ENCODE results near the gene SKAP2. TPM values are rescaled to one million over a fixed set of nuclear protein-coding genes. Genes with fewer than 3 reads are reported as not detected.

SKAP2 gene
- total RNA-seq, 1 experiment from 2014 or later, result 3.2 TPM

DNA sequence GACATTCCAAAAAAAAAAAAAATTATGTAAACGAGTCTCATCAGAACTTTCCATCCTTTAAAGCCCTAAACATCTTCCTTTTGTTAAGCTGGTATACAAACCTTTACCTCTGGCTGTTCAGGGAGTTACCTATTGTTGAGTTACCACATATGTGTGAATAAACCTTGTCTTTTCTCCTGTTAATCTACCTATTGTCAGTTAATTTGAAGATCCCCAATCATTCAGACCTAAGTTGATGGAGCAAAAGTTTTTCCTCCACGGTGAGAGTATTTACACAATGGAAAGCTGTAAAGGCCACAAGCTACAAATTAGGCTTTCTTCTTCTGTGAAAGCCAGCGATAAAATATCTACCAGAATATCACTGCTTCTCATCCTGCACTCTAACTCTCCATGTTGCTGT is 80.3 kb downstream of the SKAP2 start:
- H2BK5ac ChIP-seq (ENCODE audit: insufficient read length, low read length), result no peak overlapping the region
- H2BK20ac ChIP-seq (ENCODE audit: low read depth, low read length, poor library complexity, severe bottlenecking), result no peak overlapping the region
- Mint-ChIP-seq H3K4me1 (peaks cover 28 to 30% of the 10 kb centered on the region in 2 experiments), H3K4me3 (no peak overlapping the region), H3K36me3 (ENCODE audit: insufficient read depth in 1 of 3, low read depth in 3 of 3) (peaks cover 0 to 10% (median 1%) of the 10 kb centered on the region in 3 experiments; a peak in 2 of 7 replicates), H3K27me3 (ENCODE audit: low read depth) (peaks cover 4% of the 10 kb centered on the region), H3K27ac (peak overlapping the region; percentile 60 to 88 (median 71); a peak in 4 of 7 replicates), H3K9me3 (peaks cover 3 to 8% of the 10 kb centered on the region in 2 experiments; a peak in 4 of 5 replicates)
- H4K20me1 ChIP-seq (ENCODE audit: control insufficient read depth, insufficient read depth, insufficient read length), result no peaks in the 10 kb centered on the region
- no peak overlapping the region for H3K4ac ChIP-seq (ENCODE audit: low read depth, low read length)
- no peaks in the 10 kb centered on the region for H3K27me3 ChIP-seq (ENCODE audit: insufficient read depth, low read length)
- no peaks in the 10 kb centered on the region for H3K79me2 ChIP-seq (ENCODE audit: insufficient read depth, low read length)
- H4K5ac ChIP-seq (ENCODE audit: insufficient read length, low read depth, low read length), result no peak overlapping the region
- no peak overlapping the region for H3K27ac ChIP-seq (ENCODE audit: insufficient read length, low read depth, low read length)
- no peaks in the 10 kb centered on the region; the same call in 1 of the 2 replicates for H3K4me1 ChIP-seq (ENCODE audit: insufficient read depth, low read length)
- H4K8ac ChIP-seq (replicated peaks; ENCODE audit: insufficient read length, low read depth, low read length), result no peak overlapping the region
- no peak overlapping the region for H3K23ac ChIP-seq (ENCODE audit: insufficient read length, low read depth, low read length)
- DNase-seq, result no peak
- H3K14ac ChIP-seq (ENCODE audit: insufficient read depth, low read length), result no peak overlapping the region
- H3K18ac ChIP-seq (ENCODE audit: insufficient read length, low read depth, low read length), result no peak overlapping the region
- H3T11ph ChIP-seq (ENCODE audit: low read length), result no peak overlapping the region
- no CpG with 5 or more reads among the region's 3 CpGs for WGBS (ENCODE audit: extremely low coverage, insufficient read length, low lambda C conversion rate)
- H2BK12ac ChIP-seq (ENCODE audit: insufficient read length, low read depth, low read length), result no peak overlapping the region
- no peak overlapping the region for H3K9ac ChIP-seq (ENCODE audit: extremely low read depth, insufficient read length, low read length)
- no peak overlapping the region for H2BK120ac ChIP-seq (ENCODE audit: low read depth, low read length, poor library complexity, severe bottlenecking)
- no peak overlapping the region for H4K91ac ChIP-seq (ENCODE audit: insufficient read length, low read depth, low read length)
- H3K4me2 ChIP-seq (ENCODE audit: insufficient read depth, insufficient read length, low read length), result no peak overlapping the region
- H2AFZ ChIP-seq (ENCODE audit: low read length), result no peak overlapping the region
- H3K9me3 ChIP-seq (ENCODE audit: control insufficient read depth, low read depth, low read length), result no peaks in the 10 kb centered on the region
- no peak overlapping the region for H3K56ac ChIP-seq (ENCODE audit: insufficient read length, low read depth, low read length)
- no peak overlapping the region for H2BK15ac ChIP-seq (ENCODE audit: low read depth, low read length)
- H3K23me2 ChIP-seq (ENCODE audit: insufficient read length, low read depth, low read length, poor library complexity, severe bottlenecking), result no peaks in the 10 kb centered on the region
- no peaks in the 10 kb centered on the region for H3K79me1 ChIP-seq (ENCODE audit: insufficient read depth, low read depth, low read length, poor library complexity, severe bottlenecking)
- H2AK5ac ChIP-seq (ENCODE audit: insufficient read length, low read length), result no peak overlapping the region
- TF ChIP-seq, protein P1, sequence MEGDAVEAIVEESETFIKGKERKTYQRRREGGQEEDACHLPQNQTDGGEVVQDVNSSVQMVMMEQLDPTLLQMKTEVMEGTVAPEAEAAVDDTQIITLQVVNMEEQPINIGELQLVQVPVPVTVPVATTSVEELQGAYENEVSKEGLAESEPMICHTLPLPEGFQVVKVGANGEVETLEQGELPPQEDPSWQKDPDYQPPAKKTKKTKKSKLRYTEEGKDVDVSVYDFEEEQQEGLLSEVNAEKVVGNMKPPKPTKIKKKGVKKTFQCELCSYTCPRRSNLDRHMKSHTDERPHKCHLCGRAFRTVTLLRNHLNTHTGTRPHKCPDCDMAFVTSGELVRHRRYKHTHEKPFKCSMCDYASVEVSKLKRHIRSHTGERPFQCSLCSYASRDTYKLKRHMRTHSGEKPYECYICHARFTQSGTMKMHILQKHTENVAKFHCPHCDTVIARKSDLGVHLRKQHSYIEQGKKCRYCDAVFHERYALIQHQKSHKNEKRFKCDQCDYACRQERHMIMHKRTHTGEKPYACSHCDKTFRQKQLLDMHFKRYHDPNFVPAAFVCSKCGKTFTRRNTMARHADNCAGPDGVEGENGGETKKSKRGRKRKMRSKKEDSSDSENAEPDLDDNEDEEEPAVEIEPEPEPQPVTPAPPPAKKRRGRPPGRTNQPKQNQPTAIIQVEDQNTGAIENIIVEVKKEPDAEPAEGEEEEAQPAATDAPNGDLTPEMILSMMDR (conservative IDR thresholded peaks at IDR 0.05), result no peak

All from H9 (cell line).